Gastrocnemius medialis (tissue), 4 donors: Measurements from ENCODE around the gene PGK2.

ENCODE experiments used
- CTCF ChIP-seq, 5 experiments: fragments of 450-650 bp in 3 of 5; fragments of 200-600 bp in 2 of 5; sonication (generic) in 2 of 5; IDR thresholded peaks in 4 of 5; conservative IDR thresholded peaks in 1 of 5; 1 replicate in 4 of 5; 2 replicates in 1 of 5; pipeline ENCODE4 v1.5.1; 2016 to 2019; ENCODE audit warnings: antibody characterized with exemption in 5 of 5, mild to moderate bottlenecking in 3 of 5, moderate library complexity in 3 of 5
- POLR2A ChIP-seq, 2 donors: fragments of 450-650 bp; IDR thresholded peaks; one replicate each; pipeline ENCODE4 v1.6.1; 2017; ENCODE audit warnings: antibody characterized with exemption in 2 of 2, mild to moderate bottlenecking in 2 of 2, moderate library complexity in 2 of 2

GRCh38 chr6:49744259-49744658 is 42.8 kb downstream of the PGK2 start, which contains the start of gene CRISP3:
- TF ChIP-seq CTCF (IDR thresholded peaks at IDR 0.05 in 4 of 5, conservative IDR thresholded peaks at IDR 0.05 in 1 of 5) (no peak), POLR2A (IDR thresholded peaks at IDR 0.05) (no peak)
